T-helper 9 cell (primary cell): ENCODE measurements around the gene CDH13.

ENCODE experiments used
- DNase-seq: peaks from one replicate; pipeline ENCODE4 v3.0.0-alpha.2; 2020

Gene CDH13

GRCh38 chr16:83711069-83711468 lies 1084.3 kb downstream of the CDH13 start:
- DNase-seq, result no peak

- no peak for DNase-seq
Measured at GRCh38 chr16:83713597-83713996, 1086.8 kb downstream of the CDH13 start.

GRCh38 chr16:83714286-83714685 lies 1087.5 kb downstream of the CDH13 start:
- DNase-seq, result no peak

GRCh38 chr16:83715217-83715920 lies 1088.6 kb downstream of the CDH13 start:
- no peak for DNase-seq

GRCh38 chr16:83717308-83717707 lies 1090.5 kb downstream of the CDH13 start:
- no peak for DNase-seq

- no peak for DNase-seq
Measured at GRCh38 chr16:83717814-83718213, 1091.0 kb downstream of the CDH13 start.

- DNase-seq, result no peak
Measured at GRCh38 chr16:83720213-83720612, 1093.4 kb downstream of the CDH13 start.

GRCh38 chr16:83720981-83721380 lies 1094.2 kb downstream of the CDH13 start:
- no peak for DNase-seq

- no peak for DNase-seq
Measured at GRCh38 chr16:83721676-83722075, 1094.9 kb downstream of the CDH13 start.

- no peak for DNase-seq
Measured at GRCh38 chr16:83722456-83723183, 1095.9 kb downstream of the CDH13 start.

GRCh38 chr16:83723244-83723643 lies 1096.5 kb downstream of the CDH13 start:
- DNase-seq, result no peak

- no peak for DNase-seq
Measured at GRCh38 chr16:83723901-83724300, 1097.1 kb downstream of the CDH13 start.

GRCh38 chr16:83724585-83724984 lies 1097.8 kb downstream of the CDH13 start:
- DNase-seq, result no peak

GRCh38 chr16:83725313-83725712 lies 1098.5 kb downstream of the CDH13 start:
- no peak for DNase-seq

GRCh38 chr16:83727018-83727417 lies 1100.2 kb downstream of the CDH13 start:
- DNase-seq, result no peak

GRCh38 chr16:83727751-83728352 lies 1101.1 kb downstream of the CDH13 start:
- DNase-seq, result no peak

GRCh38 chr16:83728492-83728891 lies 1101.7 kb downstream of the CDH13 start:
- no peak for DNase-seq

- no peak for DNase-seq
Measured at GRCh38 chr16:83730812-83731211, 1104.0 kb downstream of the CDH13 start.

GRCh38 chr16:83732536-83732935 lies 1105.8 kb downstream of the CDH13 start:
- DNase-seq, result no peak

- DNase-seq, result no peak
Measured at GRCh38 chr16:83733301-83733700, 1106.5 kb downstream of the CDH13 start.

GRCh38 chr16:83734136-83734535 lies 1107.4 kb downstream of the CDH13 start:
- DNase-seq, result no peak

GRCh38 chr16:83737729-83738354 lies 1111.1 kb downstream of the CDH13 start:
- no peak for DNase-seq

GRCh38 chr16:83738923-83739503 lies 1112.2 kb downstream of the CDH13 start:
- DNase-seq, result no peak
